Activated CD4-positive, alpha-beta memory T cell treated with anti-CD3 and anti-CD28 coated beads for 36 hours (primary cell): ENCODE measurements around the gene NPEPL1. TPM values are rescaled to one million over a fixed set of nuclear protein-coding genes. Genes with fewer than 3 reads are reported as not detected.
A peak's percentile ranks its signal among the peaks of the same experiment; 100 is the strongest.
"Not testable (repeated sequence)": the region's sequence is repeated elsewhere in the genome, so short reads cannot be mapped to it uniquely, and the experiment has no call there.

Source experiments
- CTCF ChIA-PET: fragments of 350-600 bp; sonication (Branson Sonifier 250); formaldehyde crosslinking; loops from one replicate; lab custom pipeline; 2021; ENCODE audit warnings: antibody characterized with exemption, inconsistent platforms; lab: Charles Lee
- POLR2A ChIA-PET: fragments of 350-600 bp; sonication (Branson Sonifier 250); formaldehyde crosslinking; loops from one replicate; lab custom pipeline; 2021; ENCODE audit warnings: antibody characterized with exemption; lab: Charles Lee
- DNase-seq: peaks from one replicate; pipeline ENCODE4 v3.0.0-alpha.2; 2020
- H3K27ac Mint-ChIP-seq: one replicate; pipeline ENCODE4 v1.8.0; 2021; ENCODE audit warnings: mixed read lengths
- H3K27me3 Mint-ChIP-seq: one replicate; pipeline ENCODE4 v1.8.0; 2021; ENCODE audit warnings: mixed read lengths
- H3K36me3 Mint-ChIP-seq: one replicate; pipeline ENCODE4 v1.8.0; 2021; ENCODE audit warnings: mixed read lengths
- H3K4me1 Mint-ChIP-seq: one replicate; pipeline ENCODE4 v1.8.0; 2021; ENCODE audit warnings: low read depth, mixed read lengths
- H3K4me3 Mint-ChIP-seq: one replicate; pipeline ENCODE4 v1.8.0; 2021; ENCODE audit warnings: mild to moderate bottlenecking, mixed read lengths
- H3K9me3 Mint-ChIP-seq: one replicate; pipeline ENCODE4 v1.8.0; 2021; ENCODE audit warnings: mixed read lengths
- intact Hi-C: fragments of 100-400 bp; cut with micrococcal nuclease; formaldehyde crosslinking; loops from one replicate; pipeline ENCODE4 v1.15.1; 2023
- total RNA-seq, 2 experiments: library from RNA; stranded (reverse); gene quantifications; one replicate each; pipeline ENCODE4 v1.2.3, GENCODE V29; 2021

NPEPL1 gene, protein sequence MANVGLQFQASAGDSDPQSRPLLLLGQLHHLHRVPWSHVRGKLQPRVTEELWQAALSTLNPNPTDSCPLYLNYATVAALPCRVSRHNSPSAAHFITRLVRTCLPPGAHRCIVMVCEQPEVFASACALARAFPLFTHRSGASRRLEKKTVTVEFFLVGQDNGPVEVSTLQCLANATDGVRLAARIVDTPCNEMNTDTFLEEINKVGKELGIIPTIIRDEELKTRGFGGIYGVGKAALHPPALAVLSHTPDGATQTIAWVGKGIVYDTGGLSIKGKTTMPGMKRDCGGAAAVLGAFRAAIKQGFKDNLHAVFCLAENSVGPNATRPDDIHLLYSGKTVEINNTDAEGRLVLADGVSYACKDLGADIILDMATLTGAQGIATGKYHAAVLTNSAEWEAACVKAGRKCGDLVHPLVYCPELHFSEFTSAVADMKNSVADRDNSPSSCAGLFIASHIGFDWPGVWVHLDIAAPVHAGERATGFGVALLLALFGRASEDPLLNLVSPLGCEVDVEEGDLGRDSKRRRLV
- total RNA-seq = 10 to 100 TPM; 17.8 to 18.8 TPM

DNA sequence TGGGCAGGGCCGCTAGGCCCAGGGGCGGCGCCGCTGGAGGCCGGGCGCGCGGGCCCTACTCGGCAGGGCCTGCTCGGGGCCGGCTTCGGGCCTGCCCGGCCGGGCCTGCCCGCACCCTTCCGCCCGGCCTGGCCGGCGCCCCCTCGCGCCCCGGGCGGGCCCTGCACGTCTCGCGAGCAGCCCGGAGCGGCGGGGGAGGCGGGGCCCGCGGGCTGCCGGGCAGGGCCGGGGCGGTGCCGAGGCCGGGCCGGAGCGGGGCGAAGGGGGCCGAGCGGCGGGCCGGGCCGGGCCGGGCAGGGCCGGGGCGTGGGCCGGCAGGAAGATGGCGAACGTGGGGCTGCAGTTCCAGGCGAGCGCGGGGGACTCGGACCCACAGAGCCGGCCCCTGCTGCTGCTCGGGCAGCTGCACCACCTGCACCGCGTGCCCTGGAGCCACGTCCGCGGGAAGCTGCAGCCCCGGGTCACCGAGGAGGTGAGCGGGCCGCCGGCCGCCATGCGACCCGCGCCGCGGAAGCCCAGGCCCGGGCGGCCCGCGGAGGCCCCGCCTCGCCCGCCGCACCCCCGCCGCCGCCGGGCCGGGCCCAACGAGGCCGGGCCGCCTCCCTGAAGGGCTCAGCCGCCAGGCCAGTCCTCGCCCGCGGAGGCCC, at the start of gene NPEPL1:
NPEPL1 (plus strand) TSS at position 222 of the 647 bp plus-strand sequence; CDS start at position 323, 101 bp downstream.
- intact Hi-C loops = loop anchor here (1.0 kb wide), 1 partner anchor 40 kb away; no protein-coding TSS in a partner anchor
- peak within 1 kb of the TSS; percentile 67 for H3K4me3 Mint-ChIP-seq
- POLR2A ChIA-PET = interaction anchor here (1.8 kb wide), 1 partner anchor 42 kb away, joined by 21 read pairs; the partner anchor contains the start of gene STX16

DNA sequence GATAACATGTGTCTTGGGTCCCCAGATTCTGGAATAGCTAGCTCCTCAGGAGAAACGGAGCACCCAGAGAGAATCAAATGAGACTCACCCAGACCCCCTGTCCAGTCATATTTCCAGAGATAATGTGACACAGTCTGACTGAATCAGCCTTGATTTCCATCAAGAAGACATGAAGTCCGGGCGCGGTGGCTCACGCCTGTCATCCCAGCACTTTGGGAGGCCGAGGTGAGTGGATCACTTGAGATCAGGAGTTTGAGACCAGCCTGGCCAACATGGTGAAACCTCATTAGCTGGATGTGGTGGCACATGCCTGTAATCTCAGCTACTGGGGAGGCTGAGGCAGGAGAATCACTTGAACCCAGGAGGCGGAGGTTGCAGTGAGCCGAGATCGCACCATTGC, 49.7 kb upstream of the NPEPL1 start:
- intact Hi-C loops = not testable (repeated sequence)

More for the DNA sequence above, at the start of gene NPEPL1:
- Mint-ChIP-seq H3K27ac (peak within 1 kb of the TSS; percentile 57), H3K27me3 (no peaks in the 10 kb centered on the region), H3K36me3 (peaks cover 6% of the 10 kb centered on the region), H3K4me1 (peaks cover 16% of the 10 kb centered on the region), H3K9me3 (no peaks in the 10 kb centered on the region)
- DNase-seq = peak; percentile 71
- CTCF ChIA-PET = interaction anchor here (3.3 kb wide), 1 partner anchor 41 kb away, joined by 15 read pairs; the partner anchor contains the start of gene STX16

DNA sequence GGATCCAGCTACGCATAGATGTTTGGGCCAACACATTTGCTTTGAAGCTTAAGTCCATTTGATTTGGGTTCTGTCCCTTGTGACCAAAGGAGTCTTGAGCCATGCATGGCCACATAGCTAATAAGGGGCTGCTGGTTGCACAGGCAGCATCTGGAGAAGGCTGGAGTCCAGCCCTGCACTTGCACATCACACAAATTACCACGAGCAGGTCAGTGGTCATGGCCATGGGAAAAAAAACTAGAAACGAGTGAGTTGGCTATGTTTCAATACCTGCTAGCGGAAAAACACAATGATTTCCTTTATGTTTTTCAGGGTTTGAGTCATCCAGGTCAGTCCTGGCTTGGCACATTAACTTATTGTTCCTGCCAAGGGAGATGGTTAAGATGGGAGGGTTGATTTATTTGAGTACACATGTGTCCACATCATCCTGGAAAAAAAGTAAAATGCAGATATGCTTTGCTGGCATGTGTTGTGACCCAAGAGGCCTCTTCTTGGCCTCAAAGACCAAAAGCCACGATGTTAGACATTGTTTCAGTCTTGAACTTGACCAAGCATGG, 47.1 kb upstream of the NPEPL1 start:
- DNase-seq = no peak
- intact Hi-C loops = no loop called here
- H3K9me3 Mint-ChIP-seq = no peaks in the 10 kb centered on the region
- no peak overlapping the region for H3K27ac Mint-ChIP-seq
- H3K36me3 Mint-ChIP-seq = no peaks in the 10 kb centered on the region
- ChIA-PET POLR2A (interaction anchor here (0.6 kb wide), 1 partner anchor 408 kb away, joined by 3 read pairs; no protein-coding TSS in a partner anchor), CTCF (no interaction called here)
- H3K27me3 Mint-ChIP-seq = peaks cover 8% of the 10 kb centered on the region
- peaks cover 6% of the 10 kb centered on the region for H3K4me1 Mint-ChIP-seq
- H3K4me3 Mint-ChIP-seq = no peak overlapping the region

More for the DNA sequence above, 49.7 kb upstream of the NPEPL1 start:
- DNase-seq, H3K27ac Mint-ChIP-seq, POLR2A ChIA-PET, CTCF ChIA-PET, H3K36me3 Mint-ChIP-seq, H3K9me3 Mint-ChIP-seq, H3K4me1 Mint-ChIP-seq, H3K4me3 Mint-ChIP-seq: not testable (repeated sequence)
- H3K27me3 Mint-ChIP-seq = peaks cover 19% of the 10 kb centered on the region

DNA sequence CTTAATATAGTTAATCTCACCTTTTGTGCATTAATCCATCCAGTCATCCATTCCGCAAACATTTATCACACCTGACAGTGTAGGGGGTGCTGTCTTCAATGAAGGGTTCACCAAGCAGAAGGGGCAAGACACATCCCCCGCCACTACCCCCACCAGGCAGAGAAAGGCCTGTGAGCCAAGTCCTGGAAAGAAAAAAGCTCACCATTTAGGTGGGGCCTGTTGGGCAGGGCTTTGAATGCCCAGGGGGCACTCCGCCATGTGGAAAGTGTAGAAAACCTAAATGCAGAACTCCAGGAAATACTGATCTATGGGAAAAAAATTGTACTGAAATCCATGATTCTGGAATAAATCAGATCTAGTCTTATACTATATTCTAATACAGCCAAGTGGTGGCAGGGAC, 46.3 kb upstream of the NPEPL1 start:
- H3K9me3 Mint-ChIP-seq = no peaks in the 10 kb centered on the region
- no peak overlapping the region for H3K4me3 Mint-ChIP-seq
- peaks cover 6% of the 10 kb centered on the region for H3K4me1 Mint-ChIP-seq
- peaks cover 8% of the 10 kb centered on the region for H3K27me3 Mint-ChIP-seq
- peaks cover 3% of the 10 kb centered on the region for H3K36me3 Mint-ChIP-seq
- intact Hi-C loops = no loop called here
- POLR2A ChIA-PET = no interaction called here
- H3K27ac Mint-ChIP-seq = no peak overlapping the region
- no peak for DNase-seq
- CTCF ChIA-PET = interaction anchor here (1.3 kb wide), 1 partner anchor 9 kb away, joined by 3 read pairs; no protein-coding TSS in a partner anchor

DNA sequence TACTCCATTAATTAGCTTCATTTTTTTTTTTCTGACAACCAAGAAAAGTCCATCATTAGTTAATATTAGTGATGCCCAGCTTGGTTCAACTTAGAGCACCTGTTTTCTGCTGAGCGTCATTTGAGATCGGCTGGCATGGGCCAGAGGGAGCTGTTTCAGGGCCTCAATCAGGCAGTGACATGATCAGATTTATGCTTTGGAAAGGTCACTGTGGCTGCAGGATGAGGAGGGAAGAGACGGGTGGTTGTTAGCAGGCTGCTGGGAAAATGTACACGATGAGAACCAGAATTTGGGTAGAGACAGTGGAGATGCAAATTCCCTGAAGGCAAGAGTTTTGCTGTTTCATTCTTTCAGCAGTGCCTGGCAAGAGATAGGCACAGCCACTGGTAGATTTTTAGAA, 45.9 kb upstream of the NPEPL1 start:
- Mint-ChIP-seq H3K36me3 (peaks cover 7% of the 10 kb centered on the region), H3K9me3 (no peaks in the 10 kb centered on the region), H3K4me3 (no peak overlapping the region), H3K4me1 (peaks cover 6% of the 10 kb centered on the region), H3K27ac (no peak overlapping the region), H3K27me3 (peaks cover 5% of the 10 kb centered on the region)
- intact Hi-C loops = no loop called here
- ChIA-PET POLR2A (interaction anchor here (0.8 kb wide), 1 partner anchor 15 kb away, joined by 3 read pairs; no protein-coding TSS in a partner anchor), CTCF (interaction anchor here (1.3 kb wide), 1 partner anchor 9 kb away, joined by 3 read pairs; no protein-coding TSS in a partner anchor)
- DNase-seq = no peak

DNA sequence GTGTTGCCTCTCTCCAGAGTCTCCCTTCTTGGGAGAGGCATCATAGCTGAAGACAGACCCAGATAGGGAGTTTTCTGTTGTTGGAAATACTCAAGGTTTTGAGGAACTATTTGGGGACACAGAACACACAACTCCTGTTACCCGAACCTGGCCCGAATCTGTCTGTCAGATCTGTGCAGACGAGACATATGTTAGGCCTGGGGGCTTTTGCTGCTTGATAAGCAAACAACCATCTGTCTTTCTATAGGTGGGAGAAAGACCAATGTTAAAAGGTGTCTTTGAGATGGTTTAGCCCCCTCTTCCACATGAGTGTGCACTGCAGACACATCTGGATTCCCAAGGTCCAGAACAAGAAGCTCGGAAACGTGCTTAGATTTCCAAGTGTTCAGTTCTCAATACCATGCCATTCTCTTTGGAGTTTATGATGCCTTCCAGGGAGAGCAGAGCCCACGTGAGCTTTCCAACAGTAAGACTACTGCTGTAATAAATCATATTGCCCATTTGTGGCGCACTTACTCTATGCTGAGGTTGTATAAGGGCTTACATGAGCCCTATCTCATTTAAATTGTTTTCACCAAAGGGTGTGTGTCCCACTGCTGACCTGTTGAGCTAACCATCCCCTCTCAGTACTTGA, 45.3 kb upstream of the NPEPL1 start:
- intact Hi-C loops = no loop called here
- peaks cover 12% of the 10 kb centered on the region for H3K36me3 Mint-ChIP-seq
- DNase-seq = no peak
- H3K9me3 Mint-ChIP-seq = no peaks in the 10 kb centered on the region
- CTCF ChIA-PET = interaction anchor here (0.6 to 1.3 kb wide), 5 partner anchors 10 to 236 kb away, joined by 3 to 4 read pairs (median 3); no protein-coding TSS in a partner anchor
- peaks cover 6% of the 10 kb centered on the region for H3K4me1 Mint-ChIP-seq
- no peak overlapping the region for H3K4me3 Mint-ChIP-seq
- POLR2A ChIA-PET = interaction anchor here (0.8 kb wide), 1 partner anchor 15 kb away, joined by 3 read pairs; no protein-coding TSS in a partner anchor
- peaks cover 2% of the 10 kb centered on the region for H3K27me3 Mint-ChIP-seq
- H3K27ac Mint-ChIP-seq = no peak overlapping the region

DNA sequence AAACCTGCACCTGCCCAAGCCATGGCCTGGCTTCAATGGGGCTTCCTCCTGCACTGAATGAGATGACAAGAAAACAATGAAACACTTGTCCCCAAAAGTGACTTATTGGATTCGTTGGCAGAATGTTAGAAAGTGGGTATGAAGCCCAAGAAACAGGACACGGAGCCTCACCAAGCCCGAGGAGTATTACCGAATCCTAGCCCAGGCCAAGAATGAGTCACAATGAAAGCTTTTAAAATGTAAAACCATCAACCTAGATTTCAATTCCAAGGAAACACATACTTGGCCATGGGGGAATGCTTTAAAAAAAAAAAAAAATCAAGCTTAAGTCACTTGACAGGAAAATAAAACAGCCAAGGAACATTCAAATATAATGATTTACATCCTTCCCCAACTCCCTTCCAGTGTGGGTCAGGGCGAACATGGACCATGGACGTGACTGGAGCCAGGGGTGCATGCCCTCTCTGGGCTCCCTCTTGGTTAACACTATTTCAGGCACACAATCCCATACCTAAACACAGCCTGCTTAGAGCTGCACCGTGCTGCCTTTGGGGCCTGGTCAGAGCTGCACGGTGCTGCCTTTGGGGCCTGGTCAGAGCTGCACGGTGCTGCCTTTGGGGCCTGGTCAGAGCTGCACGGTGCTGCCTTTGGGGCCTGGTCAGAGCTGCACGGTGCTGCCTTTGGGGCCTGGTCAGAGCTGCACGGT, 44.7 kb upstream of the NPEPL1 start:
- Mint-ChIP-seq H3K9me3 (no peaks in the 10 kb centered on the region), H3K4me1 (peaks cover 7% of the 10 kb centered on the region), H3K4me3 (no peak overlapping the region), H3K36me3 (peaks cover 14% of the 10 kb centered on the region), H3K27ac (no peak overlapping the region), H3K27me3 (no peaks in the 10 kb centered on the region)
- POLR2A ChIA-PET = interaction anchor here (0.8 kb wide), 1 partner anchor 16 kb away, joined by 3 read pairs; no protein-coding TSS in a partner anchor
- intact Hi-C loops = no loop called here
- DNase-seq = no peak
- CTCF ChIA-PET = interaction anchor here (1.0 to 1.2 kb wide), 3 partner anchors 16 to 236 kb away, joined by 3 to 4 read pairs (median 3); no protein-coding TSS in a partner anchor

DNA sequence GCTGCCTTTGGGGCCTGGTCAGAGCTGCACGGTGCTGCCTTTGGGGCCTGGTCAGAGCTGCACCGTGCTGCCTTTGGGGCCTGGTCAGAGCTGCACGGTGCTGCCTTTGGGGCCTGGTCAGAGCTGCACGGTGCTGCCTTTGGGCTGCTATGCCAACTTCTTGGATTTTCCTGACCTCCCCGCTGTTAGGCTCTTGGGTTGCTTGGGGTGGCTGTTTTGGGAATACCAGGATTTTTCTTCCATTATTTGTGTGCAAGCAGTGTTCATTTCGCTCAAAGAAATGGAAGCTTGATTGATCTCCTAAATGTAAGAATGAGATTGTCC, 44.1 kb upstream of the NPEPL1 start:
- CTCF ChIA-PET = interaction anchor here (0.8 kb wide), 1 partner anchor 21 kb away, joined by 3 read pairs; no protein-coding TSS in a partner anchor
- H3K9me3 Mint-ChIP-seq, H3K27me3 Mint-ChIP-seq, DNase-seq, H3K27ac Mint-ChIP-seq, intact Hi-C loops, POLR2A ChIA-PET: not testable (repeated sequence)
- peak overlapping the region; percentile 31 for H3K4me3 Mint-ChIP-seq
- peaks cover 18% of the 10 kb centered on the region for H3K36me3 Mint-ChIP-seq
- H3K4me1 Mint-ChIP-seq = peaks cover 12% of the 10 kb centered on the region

DNA sequence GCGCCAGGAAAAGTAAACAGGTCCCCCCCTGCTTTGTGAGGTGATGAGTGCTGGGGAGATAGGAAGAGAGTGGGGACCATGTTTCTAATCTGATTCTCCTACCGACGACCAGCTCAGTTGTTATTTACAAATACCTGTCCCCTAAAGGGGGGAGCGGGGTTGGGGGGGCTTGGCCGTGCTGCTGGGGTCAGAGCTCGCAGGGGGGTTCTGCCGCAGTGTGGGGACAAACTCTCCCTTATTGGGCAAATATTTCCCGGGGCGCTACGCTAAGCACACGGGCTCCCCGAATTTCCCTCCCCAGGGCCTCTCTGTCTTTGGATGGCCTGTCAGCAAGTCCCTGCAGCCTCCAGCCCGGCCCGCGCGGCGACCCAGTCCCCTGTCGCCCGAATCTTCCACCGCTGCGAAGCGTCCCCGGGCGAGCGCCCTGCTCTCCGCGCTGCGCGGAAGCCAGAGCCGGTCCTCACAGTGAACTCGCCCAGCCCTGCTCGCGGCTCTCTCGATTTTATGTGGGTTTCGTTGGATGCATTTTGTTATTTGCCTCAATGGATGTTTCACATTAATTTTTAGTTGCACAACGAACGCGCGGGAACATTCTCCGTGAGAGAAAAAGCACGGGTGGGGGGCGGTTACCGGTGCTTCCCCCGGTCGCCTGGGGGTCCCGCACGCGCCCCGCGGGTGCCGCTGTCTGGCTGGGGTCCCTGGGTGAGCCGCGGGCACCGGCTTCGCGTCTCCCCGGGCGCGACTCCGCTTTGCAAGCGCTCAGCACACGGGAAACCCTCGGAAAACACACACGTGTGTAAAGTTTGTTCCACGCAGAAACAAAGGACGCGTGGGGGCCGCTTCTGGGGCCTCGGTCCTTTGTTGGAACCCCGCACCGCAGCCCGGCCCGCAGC, 43.1 kb upstream of the NPEPL1 start:
- Mint-ChIP-seq H3K4me3 (peak overlapping the region; percentile 60), H3K9me3 (no peaks in the 10 kb centered on the region), H3K27me3 (no peaks in the 10 kb centered on the region), H3K27ac (peak overlapping the region; percentile 25), H3K4me1 (peaks cover 12% of the 10 kb centered on the region), H3K36me3 (peaks cover 18% of the 10 kb centered on the region)
- DNase-seq = peak; percentile 50
- ChIA-PET POLR2A (interaction anchor here (1.9 to 3.4 kb wide), 3 partner anchors 11 to 190 kb away, joined by 5 to 32 read pairs (median 21); partner anchors contain the start of gene NPEPL1), CTCF (interaction anchor here (0.6 to 1.4 kb wide), 5 partner anchors 10 to 412 kb away, joined by 3 read pairs; no protein-coding TSS in a partner anchor)
- intact Hi-C loops = loop anchor here (1.0 to 10.0 kb wide), 7 partner anchors 15 to 1025 kb away; partner anchors contain the start of genes GNAS, GNAS-AS1, NELFCD and VAPB
